Measurements from ENCODE around the gene CT47A1.
"Not testable (repeated sequence)": the region's sequence is repeated elsewhere in the genome, so short reads cannot be mapped to it uniquely, and the experiment has no call there.

CT47A1 gene

DNA sequence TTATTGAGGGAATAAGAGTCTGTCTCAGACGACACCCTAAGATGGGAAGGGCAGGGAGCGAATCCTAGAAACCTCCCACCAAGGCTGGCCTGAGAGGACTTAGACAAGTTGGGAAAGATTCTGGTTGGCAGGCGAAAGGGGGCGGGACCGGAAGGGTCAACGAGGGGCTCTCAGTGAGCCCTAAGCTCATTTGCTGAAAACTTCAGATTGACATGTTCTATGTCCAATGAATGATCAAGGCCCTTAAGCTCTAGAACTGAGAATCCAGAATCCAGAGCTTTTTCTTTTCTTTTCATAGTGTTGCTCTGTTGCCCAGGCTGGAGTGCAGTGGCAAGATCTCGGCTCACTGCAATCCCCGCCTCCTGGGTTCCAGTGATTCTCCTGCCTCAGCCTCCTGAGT is at the start of gene CT47A1:
Gene CT47A1, minus strand, starts transcription at position 101 of the 400 bp plus-strand sequence. CDS start 231 bp downstream, outside the sequence.
- DNase-seq (ENCODE audit: low read depth in 3 of 3): not testable (repeated sequence)

DNA sequence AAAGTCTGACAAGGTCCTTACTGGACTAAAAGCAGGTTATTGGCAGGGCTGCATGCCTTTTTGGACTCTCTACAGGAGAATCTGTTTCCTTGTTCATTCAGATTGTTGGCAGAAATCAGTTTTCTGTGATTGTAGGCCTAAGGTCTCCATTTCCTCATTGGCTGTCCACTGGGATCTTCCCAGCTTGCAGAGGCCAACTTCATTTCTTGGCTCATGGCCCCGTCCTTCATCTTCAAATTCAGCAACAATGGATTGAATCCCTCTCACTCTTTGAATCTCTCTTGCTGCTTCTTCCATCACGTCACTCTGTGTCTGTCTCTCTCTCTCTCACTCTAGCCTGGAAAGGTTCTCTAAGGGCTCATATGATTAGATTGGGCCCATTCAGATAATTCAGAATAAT is 47.0 kb upstream of the CT47A1 start:
- no peak for DNase-seq (ENCODE audit: low read depth in 3 of 3)

DNA sequence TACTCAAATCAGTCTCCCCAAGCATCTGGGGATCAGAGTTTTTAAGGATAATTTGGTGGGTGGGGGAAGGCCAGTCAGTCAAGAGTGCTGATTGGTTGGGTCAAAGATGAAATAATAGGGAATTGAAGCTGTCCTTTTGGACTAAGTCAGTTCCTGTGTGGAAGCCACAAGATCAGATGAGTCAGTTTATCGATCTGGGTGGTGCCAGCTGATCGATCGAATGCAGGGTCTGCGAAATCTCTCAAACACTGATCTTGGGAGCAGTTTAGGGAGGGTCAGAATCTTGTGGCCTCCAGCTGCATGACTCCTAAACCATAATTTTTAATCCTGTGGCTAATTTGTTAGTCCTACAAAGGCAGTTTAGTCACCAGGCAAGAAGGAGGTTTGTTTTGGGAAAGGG is 44.5 kb upstream of the CT47A1 start:
- DNase-seq (ENCODE audit: low read depth in 3 of 3): no peak

DNA sequence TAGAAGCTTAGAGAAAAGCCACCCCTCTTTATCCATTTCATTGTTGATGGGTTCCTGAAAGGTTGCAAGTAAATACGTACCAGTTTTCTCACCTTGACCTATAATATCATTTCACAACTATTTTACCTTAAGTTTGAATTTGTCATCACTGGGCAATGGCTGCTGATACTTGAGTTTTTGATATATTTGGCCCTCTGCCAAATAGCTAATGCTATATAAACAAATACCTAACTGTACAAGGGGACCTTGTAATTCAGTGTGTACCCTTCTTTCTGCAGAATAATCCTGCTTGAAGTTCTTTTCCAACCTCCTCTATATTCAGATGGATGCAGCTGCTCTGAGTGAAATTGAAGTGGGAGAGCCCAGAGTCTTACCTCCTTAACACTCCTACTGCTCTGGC is 42.9 kb upstream of the CT47A1 start:
- DNase-seq (ENCODE audit: low read depth in 3 of 3): no peak

DNA sequence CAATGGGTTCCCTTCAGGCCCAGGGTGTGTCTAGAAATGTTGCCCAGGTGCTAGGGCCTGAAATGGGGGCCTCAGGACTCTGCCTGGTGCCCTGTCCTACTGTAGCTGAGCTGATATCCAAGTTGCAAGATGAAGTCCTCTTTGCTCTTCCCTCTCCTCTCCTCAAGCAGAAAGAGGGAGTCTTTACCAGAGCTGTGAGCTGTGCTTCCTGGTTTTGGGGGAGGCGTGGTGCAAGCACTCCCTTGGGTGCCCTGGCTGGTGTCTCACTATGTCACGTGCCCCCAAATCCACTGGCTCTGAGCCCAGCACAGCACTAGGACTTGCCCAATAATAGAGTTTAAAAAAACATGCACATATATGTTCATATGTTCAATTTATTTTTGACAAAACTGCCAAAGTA is 29.3 kb upstream of the CT47A1 start:
- no peak for DNase-seq (ENCODE audit: low read depth in 3 of 3)

DNA sequence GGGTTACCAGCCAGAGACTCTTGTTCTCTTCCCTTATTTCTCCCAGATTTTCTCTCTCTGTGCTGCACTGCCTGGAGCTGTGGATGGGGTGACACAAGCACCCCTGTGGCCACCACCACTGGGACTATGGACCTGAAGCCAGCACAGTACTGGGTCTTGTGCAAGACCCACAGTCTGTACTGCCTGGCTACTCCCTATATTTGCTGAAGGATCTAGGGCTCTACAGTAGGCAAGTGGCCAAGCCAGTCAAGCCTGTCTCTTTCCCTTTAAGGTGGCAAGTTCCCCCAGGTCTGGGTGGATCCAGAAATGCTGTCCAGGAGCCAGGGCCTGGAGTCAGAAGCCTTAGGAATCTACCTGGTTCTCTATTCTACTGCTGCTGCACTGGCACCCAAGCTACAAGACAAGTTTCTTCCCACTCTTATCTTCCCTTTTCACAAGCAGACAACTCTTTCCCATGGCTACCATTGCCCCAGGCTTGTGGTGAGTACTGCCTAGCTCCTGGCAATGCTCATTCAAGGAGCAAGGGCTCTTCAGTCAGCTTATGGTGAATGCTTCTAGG is 28.4 kb upstream of the CT47A1 start:
- no peak for DNase-seq (ENCODE audit: low read depth in 3 of 3)

DNA sequence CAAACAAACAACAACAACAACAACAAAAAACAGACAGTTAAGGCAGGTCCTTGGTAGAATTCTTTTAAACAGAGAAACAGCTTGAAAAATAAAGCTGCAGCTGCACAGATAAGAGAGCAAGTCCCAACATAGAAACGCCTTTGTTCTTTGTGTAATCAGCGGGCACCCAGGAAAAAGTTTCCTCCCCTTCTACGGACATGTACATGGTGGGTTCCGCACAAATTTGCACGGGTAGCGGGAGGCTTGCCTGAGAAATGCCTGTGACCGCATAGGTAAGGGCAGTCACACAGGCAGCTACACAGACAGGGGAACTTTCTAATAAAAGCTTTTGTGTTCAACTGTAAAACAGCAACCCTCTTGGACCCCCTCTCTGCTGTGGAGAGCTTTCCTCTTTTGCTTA is 25.7 kb upstream of the CT47A1 start:
- no peak for DNase-seq (ENCODE audit: low read depth in 3 of 3)

DNA sequence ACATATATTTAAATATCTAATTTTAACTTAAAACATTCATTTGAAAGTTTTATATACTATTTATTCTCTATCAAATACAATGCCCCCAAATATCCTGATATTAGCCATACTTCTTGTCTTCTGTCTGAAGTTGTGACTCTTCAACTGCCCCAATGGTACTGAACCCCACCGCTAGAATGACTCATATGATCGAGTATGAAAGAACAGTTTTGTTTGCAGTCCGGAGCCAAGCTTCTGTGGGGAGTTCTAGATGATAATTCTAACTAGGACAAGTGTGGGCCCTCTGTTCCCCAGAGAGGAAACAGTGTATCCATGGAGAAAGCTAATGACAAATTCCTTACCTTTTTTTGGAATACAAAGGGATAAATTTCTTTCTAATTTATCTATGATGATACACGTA is 24.7 kb upstream of the CT47A1 start:
- DNase-seq (ENCODE audit: low read depth in 3 of 3): no peak

DNA sequence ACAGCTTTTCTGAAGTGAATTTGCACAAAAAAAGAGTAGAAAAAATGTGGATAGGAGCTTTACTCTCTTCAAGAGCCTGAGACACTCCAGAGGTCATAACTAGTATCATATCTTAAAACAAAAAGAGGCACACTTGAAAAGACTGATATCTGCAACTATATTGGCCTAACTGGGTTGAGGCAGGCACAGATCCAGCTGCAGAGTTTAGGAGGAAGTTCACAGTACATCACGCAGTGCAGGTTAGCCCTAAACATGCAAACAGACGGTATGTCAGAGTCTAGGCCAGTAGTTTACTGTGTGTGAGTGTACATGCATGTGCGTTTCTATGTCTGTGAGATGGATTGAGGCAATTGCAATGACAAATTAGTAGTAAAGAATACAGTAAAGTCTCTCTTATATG is 24.2 kb upstream of the CT47A1 start:
- DNase-seq (ENCODE audit: low read depth in 3 of 3): no peak

DNA sequence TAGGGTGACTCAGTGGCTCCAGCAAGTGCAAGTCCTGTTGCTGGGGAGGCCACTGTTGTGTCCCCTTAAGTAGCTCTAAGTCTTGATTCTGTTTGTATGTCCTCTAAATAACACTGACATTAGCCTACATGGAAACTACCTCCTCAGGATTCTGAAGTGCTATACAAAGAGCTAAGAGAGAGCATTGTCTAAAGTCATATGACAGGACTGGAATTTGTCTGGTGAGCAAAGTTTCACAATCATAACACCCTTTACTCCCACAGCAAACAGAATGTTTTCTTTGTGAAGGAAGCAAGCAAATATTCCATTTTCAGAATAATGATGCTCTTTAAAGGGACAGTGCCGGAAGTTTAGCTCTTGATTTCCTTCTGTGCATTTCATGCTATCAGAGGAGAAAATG is 23.4 kb upstream of the CT47A1 start:
- DNase-seq (ENCODE audit: low read depth in 3 of 3): no peak

DNA sequence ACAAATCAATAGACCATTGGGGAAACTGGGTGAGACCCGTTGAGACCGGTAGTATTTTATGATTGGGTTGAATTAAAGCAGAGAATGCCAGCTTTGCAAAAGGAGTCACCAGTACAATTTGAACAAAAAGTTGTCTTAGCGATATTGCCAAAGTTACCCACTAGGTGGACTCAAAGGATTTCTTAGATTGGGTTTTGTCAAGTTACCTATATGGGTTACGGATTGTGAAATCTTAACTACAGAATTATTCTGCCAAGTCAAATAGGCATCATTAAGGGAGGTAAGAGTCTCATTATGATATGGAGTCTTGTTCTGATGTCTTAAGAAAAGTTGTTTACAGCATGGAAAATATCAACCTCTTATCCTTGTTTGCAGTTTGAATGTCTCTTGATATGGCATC is 15.0 kb upstream of the CT47A1 start:
- DNase-seq (ENCODE audit: low read depth in 3 of 3): no peak

DNA sequence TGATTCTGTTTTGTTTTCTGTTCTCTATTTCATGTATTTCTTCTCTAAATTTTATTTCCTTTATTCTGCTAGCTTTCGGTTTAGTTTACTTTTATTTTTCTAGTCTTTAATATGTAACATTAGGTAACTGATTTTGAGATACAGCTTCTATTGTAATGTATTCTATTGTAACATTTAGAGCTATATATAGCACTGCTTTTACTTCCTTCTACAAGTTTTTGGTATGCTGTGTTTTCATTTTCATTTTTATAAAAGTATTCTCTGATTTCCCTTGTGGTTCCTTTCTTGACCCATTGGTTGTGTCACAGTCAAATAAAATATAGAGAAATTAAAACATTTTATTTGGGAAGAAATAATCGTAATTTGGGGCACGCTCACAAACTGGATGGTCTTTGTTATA is 13.9 kb upstream of the CT47A1 start:
- DNase-seq (ENCODE audit: low read depth in 3 of 3): no peak

DNA sequence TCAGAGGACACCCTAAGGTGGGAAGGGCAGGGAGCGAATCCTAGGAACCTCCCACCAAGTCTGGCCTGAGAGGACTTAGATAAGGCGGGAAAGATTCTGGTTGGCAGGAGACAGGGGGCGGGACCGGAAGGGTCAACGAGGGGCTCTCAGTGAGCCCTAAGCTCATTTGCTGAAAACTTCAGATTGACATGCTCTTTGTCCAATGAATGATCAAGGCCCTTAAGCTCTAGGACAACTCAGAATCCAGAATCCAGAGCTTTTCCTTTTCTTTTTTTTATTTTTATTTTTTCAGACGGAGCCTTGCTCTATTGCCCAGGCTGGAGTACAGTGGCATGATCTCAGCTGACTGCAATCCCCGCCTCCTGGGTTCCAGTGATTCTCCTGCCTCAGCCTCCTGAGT is 29.1 kb downstream of the CT47A1 start, which contains the start of gene CT47A7:
Gene CT47A7, minus strand, starts transcription at position 101 of the 400 bp plus-strand sequence. CDS start 255 bp downstream, outside the sequence.
- not testable (repeated sequence) for DNase-seq (ENCODE audit: low read depth in 3 of 3)
